CD4-positive, alpha-beta T cell treated with Interleukin-6 for 4 hours (primary cell): ENCODE measurements around the gene WDR44.
"Not testable (repeated sequence)": the region's sequence is repeated elsewhere in the genome, so short reads cannot be mapped to it uniquely, and the experiment has no call there.

ENCODE experiments used
- DNase-seq: peaks from one replicate; pipeline ENCODE4 v3.0.0-alpha.2; 2020; ENCODE audit warnings: mixed read lengths

WDR44 gene

GRCh38 chrX:118345464-118346257 lies at the start of gene WDR44:
WDR44 (plus strand) TSS chrX:118346106; CDS start chrX:118346504, 398 bp downstream.
- peak; percentile 92 for DNase-seq

- not testable (repeated sequence) for DNase-seq
These were observed 40.1 kb upstream of the WDR44 start for GRCh38 chrX:118305827-118306226.

- DNase-seq: no peak
These were observed 30.4 kb upstream of the WDR44 start for GRCh38 chrX:118315529-118315928.

GRCh38 chrX:118324588-118324987 lies 21.3 kb upstream of the WDR44 start:
- no peak for DNase-seq

GRCh38 chrX:118325453-118325852 lies 20.5 kb upstream of the WDR44 start:
- no peak for DNase-seq

GRCh38 chrX:118329175-118329574 lies 16.7 kb upstream of the WDR44 start:
- DNase-seq: no peak

GRCh38 chrX:118337687-118338086 lies 8.2 kb upstream of the WDR44 start:
- DNase-seq: no peak

GRCh38 chrX:118338930-118339329 lies 7.0 kb upstream of the WDR44 start:
- no peak for DNase-seq

GRCh38 chrX:118345045-118345463 lies 852 bp upstream of the WDR44 start:
- no peak for DNase-seq

- DNase-seq: peak; percentile 58
These were observed 570 bp downstream of the WDR44 start for GRCh38 chrX:118346258-118347094.

GRCh38 chrX:118347131-118347530 lies 1.2 kb downstream of the WDR44 start:
- no peak for DNase-seq

GRCh38 chrX:118347736-118348135 lies 1.8 kb downstream of the WDR44 start:
- no peak for DNase-seq

GRCh38 chrX:118348186-118348810 lies 2.4 kb downstream of the WDR44 start:
- no peak for DNase-seq

- no peak for DNase-seq
These were observed 3.3 kb downstream of the WDR44 start for GRCh38 chrX:118349188-118349587.

- no peak for DNase-seq
These were observed 4.3 kb downstream of the WDR44 start for GRCh38 chrX:118350221-118350620.

- DNase-seq: no peak
These were observed 4.8 kb downstream of the WDR44 start for GRCh38 chrX:118350706-118351105.

- DNase-seq: no peak
These were observed 6.7 kb downstream of the WDR44 start for GRCh38 chrX:118352566-118352965.

GRCh38 chrX:118353081-118353850 lies 7.4 kb downstream of the WDR44 start:
- DNase-seq: no peak

- DNase-seq: no peak
These were observed 9.5 kb downstream of the WDR44 start for GRCh38 chrX:118355225-118355920.

GRCh38 chrX:118356154-118356701 lies 10.3 kb downstream of the WDR44 start:
- DNase-seq: no peak

GRCh38 chrX:118360429-118361125 lies 14.7 kb downstream of the WDR44 start:
- DNase-seq: no peak
